HG03354 (cell line): ENCODE measurements around the gene CFI.
A peak's percentile ranks its signal among the peaks of the same experiment; 100 is the strongest.

ENCODE experiments used
- ATAC-seq: cut with Tn5 transposase; IDR thresholded peaks from one replicate; pipeline ENCODE4 v1.9.1; 2021; ENCODE audit warnings: mild to moderate bottlenecking; ENCODE audit not compliant: unreplicated experiment, poor library complexity, severe bottlenecking

The CFI gene

GRCh38 chr4:109801895-109802319 is at the start of gene CFI:
TSS of gene CFI (minus strand) at chr4:109801999. CDS start at chr4:109801971, 28 bp downstream.
- no peak for ATAC-seq

DNA sequence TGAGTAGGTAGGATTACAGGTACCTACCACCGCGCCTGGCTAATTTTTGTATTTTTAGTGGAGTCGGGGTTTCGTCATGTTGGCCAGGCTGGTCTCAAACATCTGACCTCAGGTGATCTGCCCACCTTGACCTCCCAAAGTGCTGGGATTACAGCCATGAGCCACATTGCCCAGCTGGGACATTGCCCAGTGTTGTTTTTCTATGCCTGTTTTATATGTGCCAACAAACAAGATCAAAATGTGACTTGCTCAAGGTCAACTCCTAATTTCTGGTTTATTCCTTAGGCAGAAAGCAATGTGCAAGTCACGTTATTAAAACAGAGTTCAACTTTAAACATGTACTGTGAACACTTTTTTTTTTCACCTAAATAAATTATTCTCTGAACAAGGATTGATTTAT is 48.8 kb upstream of the CFI start:
- no peak for ATAC-seq

DNA sequence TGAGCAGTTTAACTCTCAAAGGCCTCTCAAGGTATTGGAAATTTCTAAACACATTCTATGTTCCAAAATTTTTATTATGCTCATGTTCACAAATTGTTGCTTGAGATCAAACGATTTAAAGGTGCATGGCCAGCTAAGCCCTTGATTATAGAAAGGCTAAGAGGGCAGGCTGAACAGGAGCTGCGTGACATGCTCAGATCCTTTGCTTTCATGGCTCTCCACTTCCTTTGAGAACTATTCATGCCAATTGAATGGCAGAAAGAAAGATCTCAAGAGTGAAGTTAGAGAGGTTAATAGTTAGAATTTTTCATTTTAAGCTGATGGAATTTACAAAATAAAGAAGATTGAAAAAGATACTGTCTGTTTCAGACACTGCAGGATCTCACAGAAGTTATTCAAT is 46.7 kb upstream of the CFI start:
- ATAC-seq = no peak

DNA sequence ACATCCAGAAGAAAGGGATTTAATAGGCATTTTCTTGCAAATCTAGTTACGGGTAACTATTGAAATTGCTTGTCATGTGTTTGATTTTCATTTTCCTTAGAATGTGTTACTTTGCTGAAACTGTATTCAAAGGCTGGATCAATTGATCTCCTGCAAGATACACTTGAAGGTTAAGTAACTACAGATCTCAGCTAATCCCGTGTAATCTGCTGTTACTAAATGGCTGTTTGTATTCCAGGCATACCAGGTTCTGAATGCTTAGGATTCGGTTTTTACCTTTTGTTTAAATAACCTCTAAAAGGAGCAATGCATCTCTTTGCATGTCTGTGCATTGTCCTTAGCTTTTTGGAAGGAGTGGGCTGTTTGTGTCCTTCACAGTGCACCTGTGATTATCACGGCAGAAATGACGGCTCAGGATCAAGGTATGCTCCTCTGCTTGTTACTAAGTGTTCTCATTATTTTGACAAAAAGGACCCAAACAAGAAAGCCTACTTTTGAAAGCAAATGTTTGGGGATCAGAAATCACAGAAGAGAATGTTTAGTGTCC is 46.2 kb upstream of the CFI start, which contains the start of gene LRIT3:
TSS of gene LRIT3 (plus strand) at position 212 of the 547 bp plus-strand sequence. CDS start at position 307, 95 bp downstream.
- no peak for ATAC-seq

- no peak for ATAC-seq
Measured at GRCh38 chr4:109846395-109847098, 44.7 kb upstream of the CFI start.

GRCh38 chr4:109836985-109837384 is 35.2 kb upstream of the CFI start:
- no peak for ATAC-seq

GRCh38 chr4:109833756-109834155 is 32.0 kb upstream of the CFI start:
- ATAC-seq = no peak

DNA sequence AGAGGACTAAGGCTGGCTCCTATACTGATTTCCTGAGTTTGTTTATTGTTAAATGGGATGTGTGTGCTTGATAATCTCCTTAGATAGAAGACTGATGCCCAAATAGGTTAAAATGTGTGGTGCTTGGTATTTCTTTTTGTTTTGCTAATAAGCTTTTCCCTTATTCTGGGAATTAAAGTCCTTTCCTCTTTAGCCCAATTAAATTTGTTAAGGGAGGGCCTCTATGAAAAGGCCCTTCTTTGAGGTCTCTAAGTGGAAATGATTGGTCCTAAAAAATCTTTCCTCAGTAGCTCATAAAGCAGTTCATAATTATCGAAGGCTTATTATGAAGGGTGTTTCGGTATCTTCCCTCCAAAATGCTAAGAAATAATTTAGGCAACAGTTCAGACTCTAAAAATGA is 25.9 kb upstream of the CFI start, which contains the start of gene RRH:
TSS of gene RRH (plus strand) at position 301 of the 400 bp plus-strand sequence. CDS start at position 357, 56 bp downstream.
- no peak for ATAC-seq

GRCh38 chr4:109826719-109827118 is 24.9 kb upstream of the CFI start:
- peak; percentile 79 for ATAC-seq

DNA sequence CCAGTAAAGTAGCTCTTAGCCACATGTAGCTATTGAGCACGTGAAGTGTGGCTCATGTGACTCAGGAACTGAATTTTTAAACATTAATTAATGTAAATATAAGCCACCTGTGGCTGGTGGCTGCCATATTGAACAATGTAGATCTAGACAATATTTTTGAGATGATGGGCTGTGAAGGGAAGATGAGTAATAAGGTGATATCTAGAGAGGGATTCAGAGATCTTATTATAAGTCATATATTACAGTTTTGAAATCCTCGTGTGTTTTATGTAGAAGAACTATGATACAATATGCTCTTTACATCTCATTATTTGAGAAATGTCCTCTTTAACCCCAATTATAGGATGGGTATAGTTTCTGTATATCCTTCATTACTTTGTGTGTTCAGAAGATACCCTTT is 19.4 kb upstream of the CFI start:
- ATAC-seq = no peak

DNA sequence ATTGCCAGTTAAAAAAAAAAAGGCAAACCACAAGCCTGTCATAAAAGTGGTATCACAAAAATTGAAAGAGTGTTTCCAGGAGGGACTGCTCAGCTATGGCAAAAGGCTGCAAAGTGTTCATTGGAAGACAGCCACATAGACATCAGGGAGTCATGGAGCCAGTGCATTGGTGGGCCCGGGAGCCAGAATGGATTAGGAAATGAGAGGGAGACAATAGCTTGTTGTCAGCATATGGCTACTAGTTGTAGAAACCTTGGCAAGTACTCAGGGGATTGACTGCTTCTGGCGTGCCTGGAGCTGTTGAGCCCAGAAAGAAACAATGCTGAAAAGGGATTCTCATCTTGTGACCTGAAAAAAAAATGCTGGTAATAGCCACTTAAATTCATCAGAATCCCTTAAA is 18.8 kb upstream of the CFI start:
- no peak for ATAC-seq

GRCh38 chr4:109818268-109818667 is 16.5 kb upstream of the CFI start:
- no peak for ATAC-seq

DNA sequence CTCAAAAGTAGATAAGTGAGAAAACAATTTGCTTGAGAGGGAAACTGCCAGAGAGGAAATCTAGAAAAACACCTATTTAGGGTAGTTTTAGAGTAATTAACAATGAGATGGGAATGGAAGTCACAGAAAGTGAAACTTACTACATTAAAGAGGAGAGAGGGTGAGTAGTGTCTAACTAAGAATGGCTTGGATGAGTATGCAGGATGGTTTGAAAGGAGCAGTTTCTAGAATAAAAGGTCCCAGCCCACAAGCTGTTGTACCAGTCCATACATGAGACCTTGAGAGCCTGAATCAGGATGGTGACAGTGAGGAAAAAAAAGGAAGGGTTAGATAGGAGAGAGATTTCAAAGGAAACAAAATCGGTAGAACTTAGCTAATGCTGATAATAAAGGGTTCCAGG is 15.1 kb upstream of the CFI start:
- ATAC-seq = no peak

GRCh38 chr4:109816082-109816442 is 14.3 kb upstream of the CFI start:
- ATAC-seq = peak; percentile 0

- ATAC-seq = peak; percentile 99
Measured at GRCh38 chr4:109815151-109816081, 13.6 kb upstream of the CFI start, which contains the start of gene GAR1. TSS of gene GAR1 (plus strand) at chr4:109815762. CDS start at chr4:109816165, 403 bp downstream.

DNA sequence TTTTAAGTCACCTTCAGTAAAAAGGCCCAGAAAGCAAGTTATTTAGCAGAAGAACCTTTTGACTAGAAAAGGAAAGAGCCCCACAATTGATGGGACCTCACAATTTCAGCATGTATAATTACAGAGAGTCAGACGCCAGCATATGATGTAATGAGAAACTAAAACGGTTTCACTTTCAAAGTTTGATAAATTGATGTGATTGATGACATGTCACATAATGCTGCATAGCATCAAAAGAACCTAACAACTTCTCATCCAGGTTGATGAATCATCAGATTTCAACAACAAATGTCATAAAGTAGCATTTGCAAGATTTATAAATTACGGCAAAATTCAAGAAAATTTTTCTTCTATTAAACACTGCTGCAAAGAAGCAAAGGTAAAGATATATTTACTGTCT is 9.9 kb upstream of the CFI start:
- no peak for ATAC-seq

- no peak for ATAC-seq
Measured at GRCh38 chr4:109810552-109811387, 9.0 kb upstream of the CFI start.

DNA sequence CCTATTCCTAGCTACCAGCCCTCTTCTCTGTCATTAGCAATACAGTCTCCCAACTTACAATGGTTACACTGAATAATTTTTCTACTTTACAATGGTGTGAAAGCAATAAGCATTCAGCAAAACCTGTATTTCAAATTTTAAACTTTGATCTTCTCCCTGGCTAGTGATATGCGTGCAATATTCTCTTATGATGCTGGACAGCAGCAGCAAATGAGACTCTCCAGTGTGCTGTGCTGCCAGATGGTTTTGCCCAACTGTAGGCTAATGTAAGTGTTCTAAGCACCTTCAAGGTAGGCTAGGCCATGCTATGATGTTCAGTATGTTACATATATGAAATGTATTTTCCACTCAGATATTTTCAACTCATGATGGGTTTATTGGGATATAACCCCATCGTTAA is 7.9 kb upstream of the CFI start:
- ATAC-seq = no peak

DNA sequence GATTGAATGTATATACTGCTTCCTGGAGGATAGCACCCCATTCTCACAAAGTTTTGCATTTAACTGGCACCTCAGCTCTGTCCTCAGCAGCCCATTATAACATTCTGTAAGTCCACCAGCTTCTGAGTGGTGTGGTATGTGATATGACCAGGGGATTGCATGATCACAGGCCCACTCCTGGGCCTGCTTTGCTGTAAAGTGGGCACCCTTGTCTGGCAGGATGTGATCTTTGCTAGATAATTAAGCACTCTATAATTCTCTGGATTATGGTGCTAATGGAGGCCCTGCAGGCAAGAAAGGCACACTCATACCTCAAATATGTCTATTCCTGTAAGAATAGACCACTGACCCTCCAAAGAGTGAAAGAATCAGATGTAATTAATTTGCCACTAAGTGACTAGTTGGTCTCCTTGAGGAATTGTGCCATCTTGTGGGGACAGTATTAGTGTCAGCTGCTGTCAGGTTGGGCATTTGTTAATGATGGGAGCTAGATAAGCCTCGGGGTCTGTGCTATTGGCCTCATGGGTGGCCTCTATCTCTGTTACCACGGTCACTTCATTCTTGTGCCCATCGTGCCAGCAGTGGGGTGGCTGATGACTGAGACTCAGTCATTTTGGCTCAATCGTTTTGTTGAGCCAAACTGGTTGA is 2.2 kb upstream of the CFI start:
- peak; percentile 77 for ATAC-seq
